PFSK-1 (cell line): ENCODE measurements around the gene PBX3.

Experiments used
- FOXP2 ChIP-seq: optimal IDR thresholded peaks from 2 replicates; pipeline ENCODE3; 2011; ENCODE audit warnings: borderline replicate concordance, control low read depth, inconsistent platforms; ENCODE audit not compliant: insufficient read depth; ENCODE audit errors: extremely low read length, extremely low read depth
- POLR2AphosphoS5 ChIP-seq: IDR thresholded peaks from 2 replicates; pipeline ENCODE4 v1.6.1; 2012; ENCODE audit warnings: low read depth, mild to moderate bottlenecking, control low read depth, low read length, moderate library complexity
- REST ChIP-seq, 2 experiments: IDR thresholded peaks; 2 replicates each; pipeline versions ENCODE4 v1.6.1 to v1.8.0; 2011 to 2012; ENCODE audit warnings: low read depth in 2 of 2, low read length in 2 of 2, control low read depth in 1 of 2, inconsistent platforms in 1 of 2, mild to moderate bottlenecking in 1 of 2, moderate library complexity in 1 of 2; ENCODE audit not compliant: insufficient read depth in 1 of 2
- SIN3A ChIP-seq: IDR thresholded peaks from 2 replicates; pipeline ENCODE4 v1.6.1; 2012; ENCODE audit warnings: mild to moderate bottlenecking, low read length, moderate library complexity, borderline replicate concordance; ENCODE audit not compliant: insufficient read depth
- TAF1 ChIP-seq: IDR thresholded peaks from 2 replicates; pipeline ENCODE4 v1.6.1; 2012; ENCODE audit warnings: low read length, control low read depth, borderline replicate concordance; ENCODE audit not compliant: insufficient read depth

PBX3 gene

GRCh38 chr9:125972012-125972729, 225.0 kb downstream of the PBX3 start:
- TF ChIP-seq SIN3A (no peak), REST (IDR thresholded peaks at IDR 0.05; ENCODE audit: insufficient read depth in 1 of 2, low read depth in 2 of 2, low read length in 2 of 2) (no peak), TAF1 (no peak), FOXP2 (no peak), POLR2AphosphoS5 (no peak)

- TF ChIP-seq SIN3A: no peak
- no peak for TF ChIP-seq TAF1
- no peak for TF ChIP-seq REST (IDR thresholded peaks at IDR 0.05; ENCODE audit: insufficient read depth in 1 of 2, low read depth in 2 of 2, low read length in 2 of 2)
- no peak for TF ChIP-seq POLR2AphosphoS5
- no peak for TF ChIP-seq FOXP2
These were observed 226.4 kb downstream of the PBX3 start for GRCh38 chr9:125973547-125973946.

- TF ChIP-seq SIN3A: no peak
- no peak for TF ChIP-seq REST (IDR thresholded peaks at IDR 0.05; ENCODE audit: insufficient read depth in 1 of 2, low read depth in 2 of 2, low read length in 2 of 2)
- no peak for TF ChIP-seq POLR2AphosphoS5
- no peak for TF ChIP-seq FOXP2
- no peak for TF ChIP-seq TAF1
These were observed 227.5 kb downstream of the PBX3 start for GRCh38 chr9:125974705-125975104.

GRCh38 chr9:125977223-125977622, 230.1 kb downstream of the PBX3 start:
- TF ChIP-seq SIN3A (no peak), TAF1 (no peak)

- TF ChIP-seq REST (IDR thresholded peaks at IDR 0.05; ENCODE audit: insufficient read depth in 1 of 2, low read depth in 2 of 2, low read length in 2 of 2): no peak
- TF ChIP-seq POLR2AphosphoS5: no peak
- TF ChIP-seq FOXP2: no peak
These were observed 232.2 kb downstream of the PBX3 start for GRCh38 chr9:125979383-125979782.
